Peyer's patch (tissue), 4 donors: ENCODE measurements around the gene LTA4H. TPM values are rescaled to one million over a fixed set of nuclear protein-coding genes. Genes with fewer than 3 reads are reported as not detected.

Experiments used
- DNase-seq, 3 donors: peaks; one replicate each; pipeline ENCODE4 v3.0.0-alpha.2; 2017 to 2019
- H3K27ac ChIP-seq, 4 donors: fragments of 200-600 bp; sonication (generic); one replicate each; pipeline ENCODE4 v1.5.1; 2016 to 2019
- H3K27me3 ChIP-seq, 2 donors: fragments of 200-600 bp; sonication (generic); one replicate each; pipeline ENCODE4 v1.5.1; 2019
- H3K36me3 ChIP-seq, 3 donors: fragments of 200-600 bp; sonication (generic); one replicate each; pipeline ENCODE4 v1.5.1; 2016 to 2019
- H3K4me1 ChIP-seq, 4 donors: fragments of 200-600 bp; sonication (generic); one replicate each; pipeline ENCODE4 v1.5.1; 2016 to 2019
- H3K4me3 ChIP-seq, 4 donors: fragments of 200-600 bp; sonication (generic); 1 replicate in 3 of 4; 2 replicates in 1 of 4; pipeline ENCODE4 v1.5.1; 2016 to 2019; ENCODE audit warnings: mild to moderate bottlenecking in 1 of 4
- H3K9me3 ChIP-seq, 4 donors: fragments of 200-600 bp; sonication (generic); one replicate each; pipeline ENCODE4 v1.5.1; 2016 to 2019; ENCODE audit warnings: mild to moderate bottlenecking in 1 of 4
- CTCF ChIP-seq, 6 experiments: fragments of 450-650 bp in 4 of 6; fragments of 200-600 bp in 2 of 6; sonication (generic) in 1 of 6; IDR thresholded peaks; one replicate each; pipeline ENCODE4 v1.5.1; 2017 to 2019; ENCODE audit warnings: antibody characterized with exemption in 6 of 6, mild to moderate bottlenecking in 3 of 6, moderate library complexity in 1 of 6
- POLR2A ChIP-seq, 2 donors: fragments of 450-650 bp; IDR thresholded peaks; one replicate each; pipeline ENCODE4 v1.5.1; 2017; ENCODE audit warnings: antibody characterized with exemption in 2 of 2, mild to moderate bottlenecking in 2 of 2, moderate library complexity in 2 of 2
- total RNA-seq, 4 donors: library from RNA; depleted of rRNA; stranded (reverse); fragments of >200 nt; gene quantifications; one replicate each; pipeline ENCODE4 v1.1.0, GENCODE V29; 2016

The LTA4H gene
- total RNA-seq, 4 donors from 2014 or later = 59.6 to 80.7 (median 76.4) TPM

DNA sequence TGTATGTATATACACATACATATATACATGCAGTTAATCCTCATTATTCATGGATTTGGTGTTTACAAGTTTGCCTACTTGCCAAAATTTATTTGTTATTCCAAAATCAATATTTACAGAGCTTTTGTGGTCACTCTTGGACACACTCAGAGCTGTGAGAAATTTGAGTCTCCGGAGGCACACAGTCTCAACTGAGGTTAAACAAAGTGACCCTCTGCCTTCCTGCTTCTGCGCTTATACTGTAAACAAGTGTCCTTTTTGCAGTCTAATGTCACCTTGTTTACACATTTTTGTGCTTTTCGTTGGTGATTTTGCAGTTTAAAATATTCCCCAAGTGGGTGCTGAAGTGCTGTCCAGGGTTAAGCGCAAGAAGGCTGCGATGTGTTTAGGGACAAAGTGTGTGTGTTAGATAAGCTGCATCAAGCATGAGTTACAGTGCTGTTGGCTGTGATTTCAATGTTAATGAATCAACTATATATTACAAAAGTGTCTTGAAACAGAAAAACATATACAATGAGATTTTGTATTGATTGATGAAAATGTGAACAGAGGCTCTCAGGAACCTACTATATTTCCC lies 13.1 kb upstream of the LTA4H start:
- peak overlapping the region in 1 of 4 donors; percentile 61 for H3K27ac ChIP-seq
- H3K27me3 ChIP-seq = no peaks in the 10 kb centered on the region
- DNase-seq = no peak
- no peak overlapping the region for H3K4me3 ChIP-seq
- H3K36me3 ChIP-seq = no peaks in the 10 kb centered on the region
- no peak for TF ChIP-seq CTCF (IDR thresholded peaks at IDR 0.05)
- TF ChIP-seq POLR2A (IDR thresholded peaks at IDR 0.05) = no peak
- H3K9me3 ChIP-seq = no peaks in the 10 kb centered on the region
- peaks cover 0 to 18% (median 7%) of the 10 kb centered on the region in 4 donors for H3K4me1 ChIP-seq

DNA sequence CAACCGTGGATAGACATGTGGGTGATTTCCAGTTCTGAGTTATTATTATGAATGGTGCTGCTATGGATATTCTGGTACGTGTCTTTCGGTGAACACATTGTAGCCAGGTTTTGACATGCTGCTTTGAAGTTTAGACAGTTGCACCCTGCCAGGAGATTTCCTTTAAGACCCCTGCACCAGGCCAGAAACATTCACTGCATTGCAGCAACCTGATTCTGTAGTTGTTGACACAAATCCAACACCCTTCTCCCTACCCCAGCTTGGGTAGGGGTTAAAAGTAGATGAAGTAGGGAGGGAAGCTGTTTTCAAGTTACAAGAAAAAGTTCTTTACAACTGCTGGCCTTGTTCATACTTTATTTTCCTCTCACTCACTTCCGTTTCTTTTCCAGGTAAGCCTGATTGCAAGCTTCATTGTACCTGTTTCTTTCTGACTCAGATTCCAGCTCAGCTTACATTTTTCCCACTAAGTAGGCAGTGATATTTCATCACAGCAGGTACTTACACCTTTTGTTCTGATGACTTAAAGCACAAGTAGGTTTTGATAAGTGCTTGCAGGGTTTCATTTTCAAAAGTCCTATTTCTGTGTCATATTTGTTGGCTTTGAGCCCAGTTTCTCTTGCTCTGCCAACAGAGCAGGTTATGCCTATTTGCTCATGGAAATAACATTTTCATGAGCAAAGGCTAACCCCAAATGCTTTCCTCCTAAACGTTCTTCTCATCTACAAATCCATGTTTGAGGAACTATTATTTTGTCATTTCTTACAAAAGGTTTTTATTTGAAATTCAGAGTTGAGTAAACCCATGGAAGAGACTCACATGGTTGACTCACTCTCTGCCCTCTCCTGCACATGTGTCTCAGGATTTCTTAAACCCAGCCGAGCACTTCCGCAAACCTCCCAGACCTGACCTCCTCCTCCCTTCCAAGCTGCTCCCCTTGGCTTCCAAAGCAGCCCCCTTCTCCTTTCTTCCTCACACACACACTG lies 12.1 kb upstream of the LTA4H start:
- H3K36me3 ChIP-seq = no peaks in the 10 kb centered on the region
- no peaks in the 10 kb centered on the region for H3K9me3 ChIP-seq
- peak overlapping the region in 3 of 4 donors; percentile 21 to 61 (median 26) for H3K27ac ChIP-seq
- TF ChIP-seq CTCF (IDR thresholded peaks at IDR 0.05) (no peak), POLR2A (IDR thresholded peaks at IDR 0.05) (no peak)
- DNase-seq = no peak
- H3K4me1 ChIP-seq = peaks cover 0 to 18% (median 7%) of the 10 kb centered on the region in 4 donors
- no peaks in the 10 kb centered on the region for H3K27me3 ChIP-seq
- H3K4me3 ChIP-seq = no peak overlapping the region

DNA sequence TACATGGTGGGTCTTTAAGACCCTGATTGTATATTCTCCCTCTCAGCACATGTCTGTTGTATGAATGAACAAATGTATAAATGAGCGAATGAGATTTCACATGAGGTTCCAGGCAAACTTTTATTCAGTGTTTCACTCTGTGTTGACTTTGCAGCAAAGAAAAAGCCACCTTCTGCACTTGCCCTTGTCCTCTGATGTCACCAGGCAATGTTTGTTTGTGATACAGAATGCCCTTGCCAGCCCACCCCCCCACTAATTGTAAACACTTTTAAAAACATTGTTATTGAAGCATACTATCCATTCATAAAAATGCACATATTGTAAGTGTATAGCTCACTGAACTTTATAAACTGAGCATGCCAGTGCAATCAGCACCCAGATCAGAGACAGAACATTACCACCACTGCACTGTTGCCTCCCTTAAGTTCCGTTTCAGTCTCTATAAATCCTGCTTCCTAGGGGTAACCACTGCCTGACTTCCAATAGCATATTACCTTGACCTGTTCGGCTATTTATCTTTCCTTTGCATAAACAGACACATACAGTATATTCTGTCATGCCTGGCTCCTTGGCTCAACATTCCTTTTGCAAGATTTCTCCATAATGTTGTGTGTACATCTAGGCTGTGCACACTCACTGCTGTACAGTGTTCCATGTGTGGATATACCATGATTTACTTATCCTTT lies 11.3 kb upstream of the LTA4H start:
- H3K27me3 ChIP-seq = no peaks in the 10 kb centered on the region
- H3K4me3 ChIP-seq = no peak overlapping the region
- no peaks in the 10 kb centered on the region for H3K9me3 ChIP-seq
- no peak for DNase-seq
- TF ChIP-seq CTCF (IDR thresholded peaks at IDR 0.05) (no peak), POLR2A (IDR thresholded peaks at IDR 0.05) (no peak)
- peaks cover 0 to 18% (median 7%) of the 10 kb centered on the region in 4 donors for H3K4me1 ChIP-seq
- no peaks in the 10 kb centered on the region for H3K36me3 ChIP-seq
- H3K27ac ChIP-seq = peak overlapping the region in 3 of 4 donors; percentile 21 to 61 (median 26)

DNA sequence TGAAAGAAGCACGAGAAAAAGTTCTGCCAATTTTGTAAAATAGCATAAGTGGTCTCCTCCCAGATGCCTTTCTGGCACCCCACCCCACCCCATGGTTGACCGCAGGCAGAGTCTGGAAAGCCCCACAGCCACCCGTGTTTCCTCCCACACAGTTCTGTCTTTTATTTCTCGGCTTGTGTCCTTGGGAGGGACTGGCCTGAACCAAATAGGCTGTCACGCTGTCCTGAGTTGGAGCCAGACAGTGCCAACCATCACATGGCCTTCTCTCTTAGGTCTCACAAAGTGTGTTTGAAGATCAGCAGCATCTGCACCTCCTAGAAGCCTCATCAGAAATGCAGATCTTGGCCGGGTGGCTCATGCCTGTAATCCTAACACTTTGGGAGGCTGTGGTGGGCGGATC lies 10.2 kb upstream of the LTA4H start:
- Histone ChIP-seq H3K27me3 (no peaks in the 10 kb centered on the region), H3K4me3 (no peak overlapping the region), H3K4me1 (peaks cover 0 to 18% (median 7%) of the 10 kb centered on the region in 4 donors), H3K36me3 (no peaks in the 10 kb centered on the region), H3K27ac (peak overlapping the region in 1 of 4 donors; percentile 20), H3K9me3 (no peaks in the 10 kb centered on the region)
- TF ChIP-seq CTCF (IDR thresholded peaks at IDR 0.05) (no peak), POLR2A (IDR thresholded peaks at IDR 0.05) (no peak)
- DNase-seq = peak in 1 of 3 donors; percentile 59

DNA sequence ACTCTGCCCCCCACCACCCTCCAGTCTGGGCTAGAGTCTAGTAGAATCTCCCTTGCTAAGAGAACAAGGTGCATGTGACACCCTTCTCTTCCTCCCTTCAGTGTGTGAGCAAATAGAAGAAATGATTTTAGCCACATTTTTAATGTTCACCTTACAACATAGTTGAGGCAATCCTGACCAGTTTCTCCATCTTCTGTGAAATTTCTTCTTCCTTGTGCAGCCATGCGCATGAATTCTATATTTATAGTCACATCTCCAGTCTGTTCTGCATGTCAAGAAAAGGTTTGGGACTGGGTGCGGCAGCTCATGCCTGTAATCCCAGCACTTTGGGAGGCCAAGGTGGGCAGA lies 9.5 kb upstream of the LTA4H start:
- DNase-seq = no peak
- peak overlapping the region in 1 of 4 donors; percentile 36 for H3K27ac ChIP-seq
- H3K9me3 ChIP-seq = no peaks in the 10 kb centered on the region
- no peak overlapping the region for H3K4me3 ChIP-seq
- H3K4me1 ChIP-seq = peaks cover 0 to 18% (median 7%) of the 10 kb centered on the region in 4 donors
- no peaks in the 10 kb centered on the region for H3K27me3 ChIP-seq
- H3K36me3 ChIP-seq = no peaks in the 10 kb centered on the region
- no peak for TF ChIP-seq CTCF (IDR thresholded peaks at IDR 0.05)
